Gastroesophageal sphincter (tissue), 4 donors: ENCODE data around the gene TRIM17. TPM values are rescaled to one million over a fixed set of nuclear protein-coding genes. Genes with fewer than 3 reads are reported as not detected.
A peak's percentile ranks its signal among the peaks of the same experiment; 100 is the strongest.

Source experiments
- ATAC-seq: fragments of 150-250 bp; one replicate; pipeline ENCODE4 v1.9.1; 2016; ENCODE audit warnings: mild to moderate bottlenecking, moderate library complexity
- H3K27ac ChIP-seq, 4 donors: fragments of 200-600 bp; sonication (generic) in 3 of 4; 1 replicate in 3 of 4; 2 replicates in 1 of 4; pipeline ENCODE4 v1.5.1; 2016 to 2019
- H3K27me3 ChIP-seq: fragments of 200-600 bp; sonication (generic); one replicate; pipeline ENCODE4 v1.5.1; 2019
- H3K36me3 ChIP-seq, 2 donors: fragments of 200-600 bp; sonication (generic); one replicate each; pipeline ENCODE4 v1.5.1; 2019; ENCODE audit warnings: control low read depth in 1 of 2
- H3K4me1 ChIP-seq, 3 donors: fragments of 200-600 bp; sonication (generic); 1 replicate in 2 of 3; 2 replicates in 1 of 3; pipeline ENCODE4 v1.5.1; 2016 to 2019; ENCODE audit warnings: control low read depth in 2 of 3
- H3K4me3 ChIP-seq, 2 donors: fragments of 200-600 bp; sonication (generic); one replicate each; pipeline ENCODE4 v1.5.1; 2019; ENCODE audit warnings: mild to moderate bottlenecking in 1 of 2, moderate library complexity in 1 of 2
- H3K9me3 ChIP-seq, 3 donors: fragments of 200-600 bp; sonication (generic); one replicate each; pipeline ENCODE4 v1.5.1; 2017 to 2019; ENCODE audit warnings: control low read depth in 2 of 3
- EP300 ChIP-seq: sonication (generic); formaldehyde crosslinking; IDR thresholded peaks from one replicate; pipeline ENCODE4 v1.6.1; 2017; ENCODE audit warnings: antibody characterized with exemption, mild to moderate bottlenecking
- POLR2A ChIP-seq, 2 donors: fragments of 450-650 bp; IDR thresholded peaks; one replicate each; pipeline ENCODE4 v1.6.1; 2017; ENCODE audit warnings: antibody characterized with exemption in 2 of 2, mild to moderate bottlenecking in 2 of 2, moderate library complexity in 1 of 2
- POLR2AphosphoS5 ChIP-seq: sonication (generic); formaldehyde crosslinking; IDR thresholded peaks from one replicate; pipeline ENCODE4 v1.6.1; 2017; ENCODE audit warnings: antibody characterized with exemption
- WGBS, 2 donors: methylation state at CpG; one replicate each; pipeline ENCODE4 v1.1.5; 2018; ENCODE audit warnings: low coverage in 1 of 2; 5-methylcytosine and 5-hydroxymethylcytosine counted together
- total RNA-seq, 4 donors: library from RNA; depleted of rRNA; stranded (reverse); fragments of >200 nt; gene quantifications; one replicate each; pipeline ENCODE4 v1.1.0, GENCODE V29; 2016
- TF ChIP-seq, protein P1 (sequence below), 4 experiments: fragments of 200-600 bp in 2 of 4; fragments of 450-650 bp in 2 of 4; sonication (generic) in 1 of 4; IDR thresholded peaks; one replicate each; pipeline ENCODE4 v1.5.1; 2017 to 2019; ENCODE audit warnings: antibody characterized with exemption in 4 of 4, mild to moderate bottlenecking in 2 of 4, moderate library complexity in 2 of 4

The TRIM17 gene
- total RNA-seq, 4 donors from 2014 or later: not detected

- no peak for ATAC-seq
- Histone ChIP-seq H3K36me3 (no peaks in the 10 kb centered on the region), H3K27me3 (no peaks in the 10 kb centered on the region), H3K4me3 (no peak overlapping the region), H3K27ac (no peak overlapping the region), H3K4me1 (no peaks in the 10 kb centered on the region), H3K9me3 (no peaks in the 10 kb centered on the region)
- TF ChIP-seq EP300 (no peak), POLR2A (IDR thresholded peaks at IDR 0.05) (no peak), POLR2AphosphoS5 (no peak)
- TF ChIP-seq, protein P1, sequence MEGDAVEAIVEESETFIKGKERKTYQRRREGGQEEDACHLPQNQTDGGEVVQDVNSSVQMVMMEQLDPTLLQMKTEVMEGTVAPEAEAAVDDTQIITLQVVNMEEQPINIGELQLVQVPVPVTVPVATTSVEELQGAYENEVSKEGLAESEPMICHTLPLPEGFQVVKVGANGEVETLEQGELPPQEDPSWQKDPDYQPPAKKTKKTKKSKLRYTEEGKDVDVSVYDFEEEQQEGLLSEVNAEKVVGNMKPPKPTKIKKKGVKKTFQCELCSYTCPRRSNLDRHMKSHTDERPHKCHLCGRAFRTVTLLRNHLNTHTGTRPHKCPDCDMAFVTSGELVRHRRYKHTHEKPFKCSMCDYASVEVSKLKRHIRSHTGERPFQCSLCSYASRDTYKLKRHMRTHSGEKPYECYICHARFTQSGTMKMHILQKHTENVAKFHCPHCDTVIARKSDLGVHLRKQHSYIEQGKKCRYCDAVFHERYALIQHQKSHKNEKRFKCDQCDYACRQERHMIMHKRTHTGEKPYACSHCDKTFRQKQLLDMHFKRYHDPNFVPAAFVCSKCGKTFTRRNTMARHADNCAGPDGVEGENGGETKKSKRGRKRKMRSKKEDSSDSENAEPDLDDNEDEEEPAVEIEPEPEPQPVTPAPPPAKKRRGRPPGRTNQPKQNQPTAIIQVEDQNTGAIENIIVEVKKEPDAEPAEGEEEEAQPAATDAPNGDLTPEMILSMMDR (IDR thresholded peaks at IDR 0.05): no peak
These were observed 31.4 kb downstream of the TRIM17 start for GRCh38 chr1:228385232-228385631.

- Histone ChIP-seq H3K27me3 (peaks cover 2% of the 10 kb centered on the region), H3K4me3 (no peak overlapping the region), H3K9me3 (no peaks in the 10 kb centered on the region), H3K27ac (no peak overlapping the region), H3K36me3 (no peaks in the 10 kb centered on the region), H3K4me1 (peaks cover 0 to 11% (median 7%) of the 10 kb centered on the region in 3 donors)
- 92 to 100% methylated on average over 2 of the region's 2 CpGs for WGBS, 2 donors
- ATAC-seq: no peak
- TF ChIP-seq EP300 (no peak), POLR2A (IDR thresholded peaks at IDR 0.05) (no peak)
- TF ChIP-seq, protein P1 (IDR thresholded peaks at IDR 0.05): no peak
These were observed 32.9 kb downstream of the TRIM17 start for GRCh38 chr1:228383773-228384172.

DNA sequence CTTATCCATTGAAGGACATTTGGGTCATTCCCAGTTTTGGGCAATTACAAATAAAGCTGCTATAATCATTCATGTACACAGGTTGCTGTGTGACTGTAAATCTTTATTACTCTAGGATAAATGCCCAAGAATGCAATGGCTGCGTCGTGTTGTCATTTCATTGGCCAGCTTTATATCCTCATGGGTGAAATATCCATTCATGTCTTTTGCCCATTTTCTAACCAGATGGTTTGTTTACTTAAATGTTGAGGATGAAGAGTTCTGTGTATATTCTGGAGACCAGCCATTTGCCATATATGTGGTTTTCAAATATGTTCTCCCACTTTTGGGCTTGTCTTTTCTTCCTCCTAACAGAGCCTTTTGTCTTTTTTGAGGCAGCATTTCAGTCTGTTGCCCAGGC lies 35.3 kb downstream of the TRIM17 start:
- Histone ChIP-seq H3K4me3 (no peak overlapping the region), H3K4me1 (peaks cover 0 to 24% (median 7%) of the 10 kb centered on the region in 3 donors), H3K36me3 (no peaks in the 10 kb centered on the region), H3K9me3 (no peaks in the 10 kb centered on the region), H3K27me3 (peaks cover 5% of the 10 kb centered on the region), H3K27ac (no peak overlapping the region)
- ATAC-seq: no peak
- 66 to 96% methylated on average over 2 of the region's 2 CpGs for WGBS, 2 donors
- TF ChIP-seq, protein P1 (IDR thresholded peaks at IDR 0.05): no peak
- TF ChIP-seq EP300 (no peak), POLR2A (IDR thresholded peaks at IDR 0.05) (no peak), POLR2AphosphoS5 (no peak)

GRCh38 chr1:228379666-228380065 lies 37.0 kb downstream of the TRIM17 start:
- WGBS, 2 donors: no CpG with 5 or more reads among the region's 8 CpGs
- Histone ChIP-seq H3K4me1 (peaks cover 0 to 34% (median 7%) of the 10 kb centered on the region in 3 donors), H3K9me3 (no peaks in the 10 kb centered on the region), H3K36me3 (no peaks in the 10 kb centered on the region), H3K27ac (peak overlapping the region in 1 of 4 donors; percentile 85), H3K4me3 (no peak overlapping the region), H3K27me3 (peaks cover 5% of the 10 kb centered on the region)
- TF ChIP-seq, protein P1 (IDR thresholded peaks at IDR 0.05): no peak
- no peak for TF ChIP-seq POLR2A (IDR thresholded peaks at IDR 0.05)
- TF ChIP-seq POLR2AphosphoS5: no peak
- no peak for TF ChIP-seq EP300
- no peak for ATAC-seq

GRCh38 chr1:228378873-228379460 lies 37.7 kb downstream of the TRIM17 start:
- ATAC-seq: no peak
- Histone ChIP-seq H3K27me3 (peaks cover 5% of the 10 kb centered on the region), H3K36me3 (no peaks in the 10 kb centered on the region), H3K4me1 (peaks cover 0 to 41% (median 7%) of the 10 kb centered on the region in 3 donors), H3K4me3 (peak overlapping the region; percentile 42 to 58), H3K27ac (peak overlapping the region in 3 of 4 donors; percentile 46 to 85 (median 68)), H3K9me3 (no peaks in the 10 kb centered on the region)
- no peak for TF ChIP-seq POLR2AphosphoS5
- no peak for TF ChIP-seq POLR2A (IDR thresholded peaks at IDR 0.05)
- TF ChIP-seq, protein P1 (IDR thresholded peaks at IDR 0.05): peak in 1 of 4 experiments; percentile 1
- WGBS, 2 donors: 0% methylated on average over 5 of the region's 48 CpGs; no CpG with 5 or more reads in 1 of the 2 donors
